BJ (cell line): ENCODE results near the gene PRIMPOL. TPM values are rescaled to one million over a fixed set of nuclear protein-coding genes. Genes with fewer than 3 reads are reported as not detected.

ENCODE experiments used
- CTCF ChIA-PET: fragments of 350-600 bp; formaldehyde crosslinking; extraction: SDS; loops from one replicate; lab custom pipeline; 2021; ENCODE audit warnings: antibody characterized with exemption, inconsistent platforms; lab: Yijun Ruan, JAX
- POLR2A ChIA-PET: fragments of 300-600 bp; sonication (Branson Sonifier 250); formaldehyde crosslinking; extraction: SDS; loops from one replicate; lab custom pipeline; 2021; ENCODE audit warnings: antibody characterized with exemption; lab: Charles Lee
- DNase-seq: peaks from one replicate; pipeline ENCODE4 v3.0.0-alpha.2; 2011; ENCODE audit warnings: low read depth
- H3K27me3 ChIP-seq: 2 replicates; pipeline ENCODE4 v1.6.0; 2011; ENCODE audit warnings: low read length; ENCODE audit not compliant: control insufficient read depth, insufficient read depth
- H3K36me3 ChIP-seq: 2 replicates; pipeline ENCODE4 v1.5.1; 2011; ENCODE audit warnings: low read length; ENCODE audit not compliant: control insufficient read depth, insufficient read depth
- H3K4me3 ChIP-seq: 2 replicates; pipeline ENCODE4 v1.5.1; 2011; ENCODE audit warnings: low read depth, mild to moderate bottlenecking, control low read depth, low read length
- CTCF ChIP-seq: IDR thresholded peaks from 2 replicates; pipeline ENCODE4 v1.5.1; 2011; ENCODE audit warnings: low read depth, mild to moderate bottlenecking, control low read depth, inconsistent platforms, low read length, moderate library complexity; ENCODE audit not compliant: insufficient read depth
- polyA plus RNA-seq: library from polyadenylated mRNA; depleted of rRNA; stranded (reverse); fragments of >200 nt; gene quantifications from 2 replicates; pipeline ENCODE4 v1.2.3, GENCODE V29; 2011

PRIMPOL gene
- polyA plus RNA-seq, 1 experiment, result 6.0 TPM

- TF ChIP-seq CTCF, result no peak
- ChIA-PET POLR2A (no interaction called here), CTCF (interaction anchor here (0.6 to 1.1 kb wide), 2 partner anchors 9 to 32 kb away, joined by 3 to 5 read pairs; no protein-coding TSS in a partner anchor)
- H3K4me3 ChIP-seq, result no peak overlapping the region
- DNase-seq, result no peak
- no peaks in the 10 kb centered on the region for H3K27me3 ChIP-seq
- no peaks in the 10 kb centered on the region for H3K36me3 ChIP-seq
Measured at GRCh38 chr4:184713887-184714286, 64.3 kb downstream of the PRIMPOL start.

- ChIA-PET POLR2A (interaction anchor here (0.7 kb wide), 1 partner anchor 186 kb away, joined by 3 read pairs; no protein-coding TSS in a partner anchor), CTCF (interaction anchor here (1.3 kb wide), 1 partner anchor 13 kb away, joined by 4 read pairs; no protein-coding TSS in a partner anchor)
- Histone ChIP-seq H3K27me3 (no peaks in the 10 kb centered on the region), H3K36me3 (no peaks in the 10 kb centered on the region), H3K4me3 (no peak overlapping the region)
- no peak for DNase-seq
- TF ChIP-seq CTCF, result no peak
Measured at GRCh38 chr4:184715526-184715925, 66.0 kb downstream of the PRIMPOL start.

GRCh38 chr4:184719407-184719806 lies 69.9 kb downstream of the PRIMPOL start:
- Histone ChIP-seq H3K27me3 (no peaks in the 10 kb centered on the region), H3K4me3 (no peak overlapping the region), H3K36me3 (no peaks in the 10 kb centered on the region)
- DNase-seq, result no peak
- POLR2A ChIA-PET, result no interaction called here
- TF ChIP-seq CTCF, result no peak
- CTCF ChIA-PET, result no interaction called here

GRCh38 chr4:184721254-184721653 lies 71.7 kb downstream of the PRIMPOL start:
- CTCF ChIA-PET, result interaction anchor here (1.4 kb wide), 1 partner anchor 21 kb away, joined by 3 read pairs; no protein-coding TSS in a partner anchor
- no peak for DNase-seq
- Histone ChIP-seq H3K36me3 (no peaks in the 10 kb centered on the region), H3K27me3 (no peaks in the 10 kb centered on the region), H3K4me3 (no peak overlapping the region)
- TF ChIP-seq CTCF, result no peak
- POLR2A ChIA-PET, result no interaction called here

- CTCF ChIA-PET, result interaction anchor here (0.9 to 1.9 kb wide), 4 partner anchors 9 to 22 kb away, joined by 3 to 5 read pairs (median 4); no protein-coding TSS in a partner anchor
- POLR2A ChIA-PET, result no interaction called here
- H3K36me3 ChIP-seq, result no peaks in the 10 kb centered on the region
Measured at GRCh38 chr4:184722798-184723197, 73.3 kb downstream of the PRIMPOL start.

More at GRCh38 chr4:184722798-184723197, 73.3 kb downstream of the PRIMPOL start:
- Histone ChIP-seq H3K27me3 (no peaks in the 10 kb centered on the region), H3K4me3 (no peak overlapping the region)
- no peak for DNase-seq
- TF ChIP-seq CTCF, result no peak
